Aorta (tissue), 5 donors: ENCODE measurements around the gene NDRG2. TPM values are rescaled to one million over a fixed set of nuclear protein-coding genes. Genes with fewer than 3 reads are reported as not detected.

Experiments used
- ATAC-seq: fragments of 200-7000 bp; cut with Tn5 transposase; one replicate; pipeline ENCODE4 v1.9.1; 2022; ENCODE audit warnings: moderate library complexity; ENCODE audit not compliant: low FRiP score
- DNase-seq, 2 donors: peaks; one replicate each; pipeline ENCODE4 v3.0.0-alpha.2; 2020
- H3K27ac ChIP-seq, 2 donors: one replicate each; pipeline ENCODE4 v1.5.1; 2013; ENCODE audit warnings: low read length in 2 of 2, mild to moderate bottlenecking in 2 of 2, moderate library complexity in 2 of 2, control low read depth in 1 of 2, inconsistent platforms in 1 of 2, low read depth in 1 of 2
- H3K27me3 ChIP-seq, 2 donors: one replicate each; pipeline ENCODE4 v1.6.1; 2013; ENCODE audit warnings: control low read depth in 1 of 2, low read length in 1 of 2, mild to moderate bottlenecking in 1 of 2, moderate library complexity in 1 of 2; ENCODE audit not compliant: insufficient read depth in 2 of 2, control insufficient read depth in 1 of 2
- H3K36me3 ChIP-seq, 2 donors: one replicate each; pipeline ENCODE4 v1.6.1; 2013; ENCODE audit warnings: control low read depth in 1 of 2, low read length in 1 of 2, mild to moderate bottlenecking in 1 of 2; ENCODE audit not compliant: insufficient read depth in 2 of 2, control insufficient read depth in 1 of 2
- H3K4me1 ChIP-seq, 2 donors: one replicate each; pipeline ENCODE4 v1.6.1; 2013; ENCODE audit warnings: low read length in 2 of 2, control low read depth in 1 of 2, mild to moderate bottlenecking in 1 of 2, moderate library complexity in 1 of 2; ENCODE audit not compliant: insufficient read depth in 2 of 2, control insufficient read depth in 1 of 2
- H3K4me3 ChIP-seq, 2 donors: one replicate each; pipeline ENCODE4 v1.5.1; 2013; ENCODE audit warnings: low read length in 2 of 2, control low read depth in 1 of 2, mild to moderate bottlenecking in 1 of 2
- H3K9me3 ChIP-seq: one replicate; pipeline ENCODE4 v1.6.1; 2013; ENCODE audit warnings: mild to moderate bottlenecking, low read length; ENCODE audit not compliant: control insufficient read depth
- WGBS, 2 donors: extraction: QIAGEN DNeasy Blood & Tissue Kit; methylation state at CpG; one replicate each; pipeline ENCODE4 v1.1.7; 2013; 5-methylcytosine and 5-hydroxymethylcytosine counted together
- intact Hi-C, 2 donors: fragments of 100-400 bp; cut with DNase I; formaldehyde crosslinking; loops; one replicate each; pipeline versions ENCODE4 v1.14.2 to v1.15.0; 2022
- polyA plus RNA-seq, 2 donors: library from polyadenylated mRNA; stranded (reverse); fragments of 200-250 nt; gene quantifications; one replicate each; pipeline ENCODE4 v1.2.3, GENCODE V29; 2013
- total RNA-seq, 2 donors: library from RNA; stranded (reverse); fragmentation: NEBNext Ultra II Directional; extraction: Animal tissue kit (Norgen Biotek cat#: 25700); gene quantifications; one replicate each; pipeline ENCODE4 v1.2.1, GENCODE V29; 2021
- donor health status: healthy with polysubstance abuse.
- donor health status: Bipolar disorder and iron deficiency.
- donor health status: DM: no; HTN: no; CAD: no.
- donor health status: DM: no; HTN: no; CAD: no.
- donor health status: DM: yes; HTN: yes; CAD: no.

NDRG2 gene
- total and polyA plus RNA-seq, 4 donors: 68.7 to 196 (median 95.4) TPM

DNA sequence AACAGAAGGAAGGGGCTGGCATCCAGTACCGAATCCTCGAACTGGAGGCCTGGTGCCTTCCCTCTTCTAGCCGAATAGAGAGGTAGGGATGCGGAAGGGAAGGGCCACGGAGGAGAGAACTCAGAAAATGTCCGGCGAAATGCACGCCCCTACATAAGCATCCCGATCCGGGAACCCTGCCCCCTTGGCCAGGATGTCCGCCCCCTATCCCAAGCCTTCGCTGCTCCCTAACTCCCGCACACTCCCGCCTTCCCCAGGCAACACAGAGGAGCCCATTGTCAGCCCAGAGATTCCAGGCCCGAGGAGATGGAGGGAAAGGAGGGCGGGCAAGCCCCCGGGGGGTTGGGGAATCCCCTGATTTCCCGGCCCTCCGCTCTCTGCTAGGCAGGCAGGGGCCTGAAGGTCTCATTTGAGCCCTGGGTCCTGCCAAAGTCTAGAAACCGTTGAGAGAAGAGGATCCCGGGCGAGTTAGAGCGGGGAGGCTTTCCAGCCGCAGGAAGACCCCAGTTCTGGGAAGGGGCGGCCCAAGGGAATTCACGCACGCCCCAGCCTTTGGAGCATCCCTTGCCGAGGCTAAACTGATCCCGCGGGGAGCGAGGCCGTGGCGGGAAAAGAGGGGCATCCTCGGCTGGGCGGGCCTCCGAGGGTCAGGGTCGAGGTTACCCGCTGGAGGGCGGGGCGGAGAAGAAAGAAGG lies 44.7 kb upstream of the NDRG2 start:
- Histone ChIP-seq H3K27me3 (no peaks in the 10 kb centered on the region), H3K36me3 (no peaks in the 10 kb centered on the region), H3K27ac (peak overlapping the region in 1 of 2 donors; percentile 49), H3K4me3 (peak overlapping the region; percentile 51 to 63), H3K4me1 (no peaks in the 10 kb centered on the region), H3K9me3 (no peaks in the 10 kb centered on the region)
- 1% methylated on average over 36 to 40 of the region's 40 CpGs for WGBS, 2 donors
- intact Hi-C loops: loop anchor here (1.0 to 10.0 kb wide), 5 partner anchors 23 to 315 kb away; partner anchors contain the start of gene SUPT16H (in 1 of the 2)
- DNase-seq: peak in 1 of 2 donors; percentile 81
- ATAC-seq: peak; percentile 47

DNA sequence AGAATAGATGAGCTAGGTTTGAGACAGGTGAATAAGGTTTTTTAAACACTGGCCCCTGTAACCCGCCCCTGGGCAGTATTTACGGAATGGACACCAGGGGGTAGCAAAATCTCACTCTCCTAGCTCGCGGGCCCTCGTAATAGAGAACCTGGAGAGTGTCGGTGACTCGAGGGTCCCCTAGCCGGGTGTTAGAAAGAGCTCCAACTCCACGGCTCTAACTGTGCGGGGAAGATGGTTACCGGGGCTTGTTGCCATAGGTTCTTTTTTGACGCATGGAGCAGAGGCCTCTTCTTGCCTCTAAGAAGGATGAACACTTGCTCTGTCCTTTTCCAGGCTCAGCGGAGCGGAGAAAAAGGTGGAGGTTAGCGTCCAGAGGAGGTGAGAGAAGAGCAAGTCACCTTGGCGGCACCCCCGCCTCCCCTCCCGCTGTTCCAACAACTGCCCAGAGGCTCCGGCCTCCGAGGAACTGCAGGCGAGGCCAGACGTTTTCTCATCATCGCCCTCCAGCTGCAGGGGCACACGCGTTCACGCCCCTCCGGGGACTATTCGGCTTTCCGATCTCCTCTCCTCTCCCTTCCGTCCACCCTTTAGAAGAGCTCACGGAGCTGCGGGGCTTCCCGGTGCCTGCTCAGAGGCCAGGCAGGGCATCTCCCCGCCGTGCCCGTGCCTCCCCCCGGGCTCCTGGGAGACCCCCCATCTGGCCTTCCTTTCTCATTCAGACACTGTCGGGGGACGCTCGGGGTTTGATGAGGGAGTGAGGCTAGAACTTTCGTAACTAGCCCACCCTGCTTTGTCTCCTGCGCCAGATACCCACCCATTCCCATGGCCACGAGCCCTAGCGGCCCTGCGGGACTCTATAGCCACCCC lies 43.9 kb upstream of the NDRG2 start:
- ATAC-seq (peak; percentile 72), DNase-seq (peak; percentile 67 to 82)

DNA sequence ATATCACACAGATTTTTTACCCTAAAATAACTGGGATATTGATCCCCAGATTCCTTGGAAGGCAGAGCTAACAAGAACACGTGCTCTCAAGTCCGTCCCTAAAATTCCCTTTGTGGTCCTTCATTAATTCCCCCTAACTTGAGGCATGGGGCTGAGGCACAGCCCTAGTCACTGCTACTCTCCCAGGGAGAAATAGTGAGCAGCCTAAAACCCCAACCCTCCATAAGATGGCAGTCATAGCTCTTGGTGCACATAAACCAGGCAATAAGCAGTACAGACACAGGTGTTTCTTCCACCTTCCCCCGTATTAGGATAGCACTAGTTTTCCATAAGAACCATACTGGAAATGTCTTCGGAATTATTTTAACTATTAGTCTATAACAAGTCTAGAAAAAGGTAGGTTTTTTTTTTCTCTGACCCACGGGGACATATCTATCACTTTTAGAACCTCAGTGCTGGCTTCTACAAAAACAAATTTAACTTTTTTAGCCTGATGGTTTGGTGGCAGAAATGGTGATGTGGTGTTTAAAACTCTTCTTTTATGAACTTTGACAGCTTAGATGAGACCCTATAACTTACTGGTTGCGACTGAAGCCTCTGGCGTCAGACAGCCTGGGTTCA lies 42.1 kb upstream of the NDRG2 start:
- Histone ChIP-seq H3K4me1 (no peaks in the 10 kb centered on the region), H3K4me3 (no peak overlapping the region), H3K27me3 (no peaks in the 10 kb centered on the region), H3K36me3 (no peaks in the 10 kb centered on the region), H3K27ac (no peak overlapping the region), H3K9me3 (no peaks in the 10 kb centered on the region)
- DNase-seq (no peak), ATAC-seq (no peak)
- intact Hi-C loops: no loop called here
- 82 to 87% methylated on average over 7 of the region's 7 CpGs for WGBS, 2 donors

More for the DNA sequence above, 43.9 kb upstream of the NDRG2 start:
- Histone ChIP-seq H3K4me3 (peak overlapping the region in 1 of 2 donors; percentile 15), H3K27me3 (no peaks in the 10 kb centered on the region), H3K9me3 (no peaks in the 10 kb centered on the region), H3K4me1 (no peaks in the 10 kb centered on the region), H3K36me3 (no peaks in the 10 kb centered on the region), H3K27ac (no peak overlapping the region)
- WGBS, 2 donors: 1 to 3% methylated on average over 45 of the region's 45 CpGs
- intact Hi-C loops: loop anchor here (1.0 to 2.0 kb wide), 3 partner anchors 24 to 38 kb away; no protein-coding TSS in a partner anchor

- H3K27me3 ChIP-seq: no peaks in the 10 kb centered on the region
- H3K36me3 ChIP-seq: no peaks in the 10 kb centered on the region
- H3K27ac ChIP-seq: no peak overlapping the region
- intact Hi-C loops: no loop called here
- H3K4me3 ChIP-seq: no peak overlapping the region
- WGBS, 2 donors: 43 to 48% methylated on average over 3 of the region's 3 CpGs
- no peak for DNase-seq
- no peaks in the 10 kb centered on the region for H3K9me3 ChIP-seq
- H3K4me1 ChIP-seq: no peaks in the 10 kb centered on the region
- ATAC-seq: no peak
Observed at GRCh38 chr14:21063479-21063878, 38.6 kb upstream of the NDRG2 start.

DNA sequence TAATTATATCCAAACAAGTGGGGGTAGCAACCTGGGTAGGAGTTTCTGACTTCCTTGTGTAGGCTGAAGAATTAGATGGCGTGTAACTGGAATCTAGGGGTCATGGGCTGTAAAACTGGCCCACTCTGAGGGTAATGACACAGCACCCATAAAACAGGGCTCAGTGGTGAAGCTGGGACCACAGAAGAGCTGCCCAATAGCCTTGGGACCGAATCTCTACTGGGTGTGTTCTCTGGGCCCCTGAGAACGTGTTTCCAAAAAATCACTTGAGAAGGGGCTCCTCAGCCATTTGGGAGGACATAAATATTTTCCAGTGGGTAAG lies 36.4 kb upstream of the NDRG2 start:
- WGBS, 2 donors: 86 to 88% methylated on average over 3 of the region's 3 CpGs
- Histone ChIP-seq H3K27ac (no peak overlapping the region), H3K4me1 (no peaks in the 10 kb centered on the region), H3K36me3 (no peaks in the 10 kb centered on the region), H3K9me3 (no peaks in the 10 kb centered on the region), H3K4me3 (no peak overlapping the region), H3K27me3 (no peaks in the 10 kb centered on the region)
- intact Hi-C loops: no loop called here
- no peak for DNase-seq
- no peak for ATAC-seq

GRCh38 chr14:21060614-21061346 lies 35.9 kb upstream of the NDRG2 start:
- no peaks in the 10 kb centered on the region for H3K4me1 ChIP-seq
- no peak for ATAC-seq
- intact Hi-C loops: no loop called here
- no peak for DNase-seq
- H3K27me3 ChIP-seq: no peaks in the 10 kb centered on the region
- WGBS, 2 donors: 72 to 74% methylated on average over 13 of the region's 13 CpGs
- no peak overlapping the region for H3K27ac ChIP-seq
- H3K9me3 ChIP-seq: no peaks in the 10 kb centered on the region
- no peaks in the 10 kb centered on the region for H3K36me3 ChIP-seq
- no peak overlapping the region for H3K4me3 ChIP-seq

DNA sequence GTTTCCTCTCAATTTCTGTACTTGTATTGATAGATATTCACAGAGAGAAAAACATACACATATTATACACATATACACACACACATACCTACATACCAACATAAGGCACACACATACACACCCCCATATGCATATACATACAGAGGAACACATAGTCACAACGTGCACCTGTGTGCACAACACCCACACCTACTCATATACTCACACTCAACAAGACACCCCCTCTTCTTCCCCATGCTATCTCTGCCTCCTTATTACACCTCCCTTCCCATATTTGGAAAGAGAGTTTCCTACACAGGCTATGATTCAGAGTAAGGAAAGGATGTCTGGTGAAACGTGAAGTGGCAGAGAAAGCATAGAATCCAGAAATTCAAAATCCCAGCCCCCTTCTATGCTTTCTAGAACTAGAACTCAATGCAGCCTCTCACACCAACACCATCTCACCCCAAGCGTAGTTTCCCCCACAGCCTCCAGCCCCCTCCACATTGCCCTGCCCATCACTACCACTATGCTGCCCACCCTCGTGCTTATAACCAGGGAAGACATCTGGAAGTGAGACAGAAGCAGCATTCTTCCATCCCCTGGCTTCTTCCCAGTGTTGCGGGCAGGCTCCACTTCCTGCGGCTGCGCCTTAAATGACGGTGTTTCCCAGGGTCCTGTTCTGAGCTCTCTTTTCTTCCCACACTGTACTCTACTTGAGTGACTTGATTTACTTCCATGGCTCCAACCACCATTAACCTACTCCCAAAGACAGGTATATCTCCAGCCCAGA lies 35.2 kb upstream of the NDRG2 start:
- H3K4me1 ChIP-seq: no peaks in the 10 kb centered on the region
- ATAC-seq: no peak
- no peak overlapping the region for H3K4me3 ChIP-seq
- no peak for DNase-seq
- intact Hi-C loops: no loop called here
- H3K27ac ChIP-seq: no peak overlapping the region
- no peaks in the 10 kb centered on the region for H3K36me3 ChIP-seq
- 56 to 69% methylated on average over 8 of the region's 8 CpGs for WGBS, 2 donors
- H3K27me3 ChIP-seq: no peaks in the 10 kb centered on the region
- H3K9me3 ChIP-seq: no peaks in the 10 kb centered on the region

- Histone ChIP-seq H3K4me3 (no peak overlapping the region), H3K27ac (no peak overlapping the region), H3K4me1 (no peaks in the 10 kb centered on the region), H3K36me3 (no peaks in the 10 kb centered on the region), H3K9me3 (no peaks in the 10 kb centered on the region), H3K27me3 (no peaks in the 10 kb centered on the region)
- DNase-seq: no peak
- WGBS, 2 donors: 82% methylated on average over 5 of the region's 5 CpGs
- ATAC-seq: no peak
- intact Hi-C loops: no loop called here
Observed at GRCh38 chr14:21058903-21059302, 34.0 kb upstream of the NDRG2 start.
